Adrenal gland (tissue), 12 donors: Measurements from ENCODE around the gene FOSL2. TPM values are rescaled to one million over a fixed set of nuclear protein-coding genes. Genes with fewer than 3 reads are reported as not detected.

Source experiments
- DNase-seq, 7 donors: peaks; one replicate each; pipeline ENCODE4 v3.0.0-alpha.2; 2019 to 2020
- H3K27ac ChIP-seq, 5 donors: fragments of 200-600 bp; sonication (generic) in 4 of 5; 1 replicate in 3 of 5; 2 replicates in 2 of 5; pipeline versions ENCODE4 v1.5.1 to v1.8.0; 2016 to 2020; ENCODE audit warnings: mild to moderate bottlenecking in 1 of 5
- H3K27me3 ChIP-seq: fragments of 200-600 bp; 2 replicates; pipeline ENCODE4 v1.8.0; 2021
- H3K36me3 ChIP-seq, 2 donors: fragments of 200-600 bp; replicated peaks in 1 of 2; 1 replicate in 1 of 2; 2 replicates in 1 of 2; pipeline versions ENCODE4 v1.5.1 to v1.8.0; 2018 to 2022
- H3K4me1 ChIP-seq, 2 donors: fragments of 200-600 bp; replicated peaks in 1 of 2; 1 replicate in 1 of 2; 2 replicates in 1 of 2; pipeline versions ENCODE4 v1.5.1 to v1.8.0; 2018 to 2021
- H3K4me3 ChIP-seq, 4 donors: fragments of 200-600 bp; sonication (generic) in 3 of 4; one replicate each; pipeline ENCODE4 v1.5.1; 2016 to 2018
- H3K9me3 ChIP-seq, 3 donors: fragments of 200-600 bp; sonication (generic) in 1 of 3; replicated peaks in 1 of 3; 1 replicate in 2 of 3; 2 replicates in 1 of 3; pipeline versions ENCODE4 v1.5.1 to v1.8.0; 2016 to 2021
- POLR2A ChIP-seq, 2 donors: fragments of 450-650 bp; IDR thresholded peaks; one replicate each; pipeline ENCODE4 v1.6.1; 2017; ENCODE audit warnings: antibody characterized with exemption in 2 of 2, mild to moderate bottlenecking in 2 of 2, moderate library complexity in 1 of 2
- WGBS, 4 donors: extraction: QIAGEN DNeasy Blood & Tissue Kit in 2 of 4; methylation state at CpG; one replicate each; pipeline versions ENCODE4 v1.1.5 to v1.1.7; 2013 to 2017; 5-methylcytosine and 5-hydroxymethylcytosine counted together
- intact Hi-C, 2 donors: fragments of 100-400 bp; cut with DNase I; formaldehyde crosslinking; loops; one replicate each; pipeline versions ENCODE4 v1.14.1 to v1.15.0; 2022 to 2023
- polyA plus RNA-seq, 3 donors: library from polyadenylated mRNA; stranded (reverse); fragments of 200-250 nt in 2 of 3; fragments of 350-450 nt in 1 of 3; fragmentation: Illumina TruSeq in 1 of 3; extraction: RNeasy Lipid Tissue Mini Kit (QIAGEN cat#74804) in 1 of 3; gene quantifications; one replicate each; pipeline ENCODE4 v1.2.3, GENCODE V29; 2013 to 2014
- total RNA-seq, 9 donors: library from RNA; depleted of rRNA in 4 of 9; stranded (reverse); fragments of >200 nt in 4 of 9; fragments of 120-200 nt in 1 of 9; fragmentation: NEBNext Ultra II Directional in 1 of 9; extraction: Animal tissue kit (Norgen Biotek cat#: 25700) in 1 of 9; gene quantifications; one replicate each; pipeline versions ENCODE4 v1.1.0 to v1.2.4, GENCODE V29; 2013 to 2023
- TF ChIP-seq, protein P1 (sequence below), 6 experiments: fragments of 450-650 bp in 4 of 6; fragments of 200-600 bp in 2 of 6; sonication (generic) in 1 of 6; IDR thresholded peaks; 1 replicate in 5 of 6; 2 replicates in 1 of 6; pipeline versions ENCODE4 v1.5.1 to v1.8.0; 2016 to 2021; ENCODE audit warnings: antibody characterized with exemption in 6 of 6, mild to moderate bottlenecking in 2 of 6, moderate library complexity in 1 of 6
- donor health status: healthy with polysubstance abuse.
- donor health status: Bipolar disorder and iron deficiency.
- donor health status: DM: yes; HTN: yes; CAD: no.
- donor health status: DM: no; HTN: no; CAD: no.
- donor health status: DM: no; HTN: no; CAD: no.
- donor health status: DM: yes; HTN: yes; CAD: no.

The FOSL2 gene
- total and polyA plus RNA-seq, 12 donors, result 66.9 to 760 (median 413) TPM

DNA sequence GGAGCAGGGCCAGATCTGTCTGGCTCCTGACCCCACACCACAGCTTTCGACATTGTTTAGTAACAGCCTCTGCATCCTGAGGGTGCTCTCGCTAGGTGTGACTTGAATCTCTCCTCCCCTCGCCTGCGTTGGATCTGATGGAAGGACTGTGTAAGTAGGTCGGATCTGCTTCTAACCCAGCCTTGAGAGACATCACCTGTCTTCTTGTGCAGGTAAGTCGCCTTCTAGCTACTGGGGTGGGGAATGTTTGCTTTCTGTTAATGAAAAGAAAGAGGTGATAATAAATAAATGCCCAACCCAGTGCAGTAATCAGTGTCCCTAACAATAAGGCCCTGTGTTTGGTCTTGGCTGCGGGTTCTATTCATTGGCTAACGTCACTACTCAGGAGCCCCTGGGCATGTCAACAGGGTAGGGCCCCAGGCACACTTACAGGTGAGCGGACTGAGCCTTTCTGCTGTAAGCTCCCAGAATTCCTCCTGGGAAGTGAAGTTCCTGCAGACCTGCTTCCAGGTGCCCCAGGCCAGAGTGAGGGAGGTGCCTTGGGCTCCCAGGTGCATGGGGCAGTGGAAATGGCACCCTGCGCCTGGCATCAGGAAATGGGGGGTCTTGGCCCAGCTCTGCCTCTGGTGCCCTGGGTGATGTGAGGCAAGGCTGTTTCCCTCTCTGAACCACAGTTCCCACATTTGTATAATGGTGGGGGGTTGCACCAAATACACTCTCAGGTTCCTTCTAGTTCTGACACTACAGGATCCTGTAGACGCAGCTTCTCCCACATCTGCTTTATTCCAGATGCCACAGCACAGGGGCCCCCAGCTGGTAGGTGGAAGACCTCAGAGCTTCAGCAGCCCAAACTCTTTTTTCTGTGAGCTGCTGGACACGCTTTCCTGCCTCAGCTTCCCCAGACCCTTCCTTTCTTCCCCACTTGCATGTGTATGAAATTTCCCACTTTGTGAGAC is 11.2 kb upstream of the FOSL2 start:
- DNase-seq, result no peak
- intact Hi-C loops, result no loop called here
- Histone ChIP-seq H3K27ac (no peak overlapping the region), H3K36me3 (no peaks in the 10 kb centered on the region), H3K4me1 (no peaks in the 10 kb centered on the region), H3K4me3 (no peak overlapping the region), H3K27me3 (no peaks in the 10 kb centered on the region), H3K9me3 (no peaks in the 10 kb centered on the region)
- TF ChIP-seq POLR2A (IDR thresholded peaks at IDR 0.05), result no peak
- TF ChIP-seq, protein P1, sequence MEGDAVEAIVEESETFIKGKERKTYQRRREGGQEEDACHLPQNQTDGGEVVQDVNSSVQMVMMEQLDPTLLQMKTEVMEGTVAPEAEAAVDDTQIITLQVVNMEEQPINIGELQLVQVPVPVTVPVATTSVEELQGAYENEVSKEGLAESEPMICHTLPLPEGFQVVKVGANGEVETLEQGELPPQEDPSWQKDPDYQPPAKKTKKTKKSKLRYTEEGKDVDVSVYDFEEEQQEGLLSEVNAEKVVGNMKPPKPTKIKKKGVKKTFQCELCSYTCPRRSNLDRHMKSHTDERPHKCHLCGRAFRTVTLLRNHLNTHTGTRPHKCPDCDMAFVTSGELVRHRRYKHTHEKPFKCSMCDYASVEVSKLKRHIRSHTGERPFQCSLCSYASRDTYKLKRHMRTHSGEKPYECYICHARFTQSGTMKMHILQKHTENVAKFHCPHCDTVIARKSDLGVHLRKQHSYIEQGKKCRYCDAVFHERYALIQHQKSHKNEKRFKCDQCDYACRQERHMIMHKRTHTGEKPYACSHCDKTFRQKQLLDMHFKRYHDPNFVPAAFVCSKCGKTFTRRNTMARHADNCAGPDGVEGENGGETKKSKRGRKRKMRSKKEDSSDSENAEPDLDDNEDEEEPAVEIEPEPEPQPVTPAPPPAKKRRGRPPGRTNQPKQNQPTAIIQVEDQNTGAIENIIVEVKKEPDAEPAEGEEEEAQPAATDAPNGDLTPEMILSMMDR (IDR thresholded peaks at IDR 0.05), result no peak
- WGBS, 4 donors, result 91 to 94% (median 92%) methylated on average over 11 to 12 of the region's 12 CpGs

DNA sequence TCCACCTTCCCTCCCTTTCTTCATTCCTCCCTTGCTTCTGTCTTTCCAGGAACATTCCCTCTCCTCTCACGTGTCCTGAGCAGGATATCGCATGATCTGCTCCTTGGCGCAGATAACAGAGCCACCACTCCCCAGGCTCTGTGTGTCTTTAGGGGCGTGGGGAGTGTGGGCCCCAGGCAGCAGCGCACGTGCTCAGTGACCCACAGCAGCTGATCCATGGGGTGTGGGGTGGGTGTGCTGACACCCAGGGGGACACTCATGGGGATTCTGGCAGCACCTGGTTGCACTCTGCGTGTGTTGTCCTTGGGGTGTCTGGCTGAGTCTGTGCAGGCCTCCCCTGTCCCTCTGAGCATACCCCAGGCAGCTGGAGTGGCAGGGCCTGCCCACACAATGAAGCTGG is 9.9 kb upstream of the FOSL2 start:
- Histone ChIP-seq H3K27me3 (no peaks in the 10 kb centered on the region), H3K4me3 (no peak overlapping the region), H3K36me3 (no peaks in the 10 kb centered on the region), H3K4me1 (no peaks in the 10 kb centered on the region), H3K9me3 (no peaks in the 10 kb centered on the region), H3K27ac (no peak overlapping the region)
- DNase-seq, result no peak
- WGBS, 4 donors, result 90 to 95% (median 93%) methylated on average over 4 to 7 of the region's 7 CpGs
- intact Hi-C loops, result no loop called here
- TF ChIP-seq, protein P1 (IDR thresholded peaks at IDR 0.05), result no peak
- TF ChIP-seq POLR2A (IDR thresholded peaks at IDR 0.05), result no peak

DNA sequence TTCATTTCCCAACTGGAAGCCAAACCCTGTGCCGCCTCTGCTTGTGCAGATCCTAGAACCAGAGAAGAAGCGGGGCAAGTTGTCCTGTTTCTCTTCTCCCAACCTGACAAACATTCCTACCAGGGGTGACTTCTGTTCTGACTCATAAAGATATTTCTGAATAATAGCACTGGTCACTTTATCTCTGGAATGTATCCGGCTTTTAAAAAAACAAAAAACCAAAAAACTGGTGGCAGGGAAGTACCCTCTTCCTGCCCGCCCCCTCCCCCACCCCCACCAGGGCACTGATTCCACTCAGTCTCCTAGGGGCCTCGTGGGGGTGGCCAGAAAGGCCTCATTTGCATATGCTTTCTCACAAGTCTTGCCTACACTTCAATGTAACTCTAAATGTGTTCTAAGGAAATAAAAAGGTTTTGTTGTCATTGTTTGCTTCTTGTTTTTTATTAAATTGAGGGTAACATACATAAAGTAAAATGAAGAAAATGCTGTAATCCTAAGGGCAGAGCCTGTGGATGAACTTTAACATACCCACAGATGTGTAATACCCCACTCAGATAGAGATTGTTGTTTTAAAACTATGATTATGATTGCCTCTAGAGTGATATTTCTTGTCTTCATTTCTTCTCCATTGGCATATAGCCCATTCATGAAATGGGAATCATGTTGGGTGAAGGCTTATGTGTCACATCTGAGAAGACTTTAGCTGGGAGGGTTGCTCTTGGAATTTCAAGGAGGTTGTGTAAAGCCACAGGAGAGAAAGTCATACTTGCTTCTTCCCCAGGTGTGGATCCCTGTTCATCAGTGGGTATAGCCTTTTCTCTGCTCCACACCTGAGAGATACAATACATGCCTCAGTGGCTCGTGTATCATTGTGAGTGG is 5.3 kb upstream of the FOSL2 start:
- WGBS, 4 donors, result 42 to 55% (median 51%) methylated on average over 6 of the region's 6 CpGs
- Histone ChIP-seq H3K36me3 (no peaks in the 10 kb centered on the region), H3K27ac (peak overlapping the region in 1 of 5 donors; percentile 15), H3K4me3 (no peak overlapping the region), H3K4me1 (peaks cover 0 to 14% of the 10 kb centered on the region in 2 donors), H3K27me3 (no peaks in the 10 kb centered on the region), H3K9me3 (no peaks in the 10 kb centered on the region)
- intact Hi-C loops, result no loop called here
- peak in 1 of 7 donors; percentile 40 for DNase-seq
- TF ChIP-seq, protein P1 (IDR thresholded peaks at IDR 0.05), result no peak
- TF ChIP-seq POLR2A (IDR thresholded peaks at IDR 0.05), result no peak
